HG02852 (cell line): ENCODE results near the gene TSPEAR.
"Not testable (repeated sequence)": the region's sequence is repeated elsewhere in the genome, so short reads cannot be mapped to it uniquely, and the experiment has no call there.

Experiments used
- ATAC-seq: cut with Tn5 transposase; IDR thresholded peaks from one replicate; pipeline ENCODE4 v1.9.1; 2021; ENCODE audit warnings: mild to moderate bottlenecking, moderate library complexity; ENCODE audit not compliant: unreplicated experiment

The TSPEAR gene

DNA sequence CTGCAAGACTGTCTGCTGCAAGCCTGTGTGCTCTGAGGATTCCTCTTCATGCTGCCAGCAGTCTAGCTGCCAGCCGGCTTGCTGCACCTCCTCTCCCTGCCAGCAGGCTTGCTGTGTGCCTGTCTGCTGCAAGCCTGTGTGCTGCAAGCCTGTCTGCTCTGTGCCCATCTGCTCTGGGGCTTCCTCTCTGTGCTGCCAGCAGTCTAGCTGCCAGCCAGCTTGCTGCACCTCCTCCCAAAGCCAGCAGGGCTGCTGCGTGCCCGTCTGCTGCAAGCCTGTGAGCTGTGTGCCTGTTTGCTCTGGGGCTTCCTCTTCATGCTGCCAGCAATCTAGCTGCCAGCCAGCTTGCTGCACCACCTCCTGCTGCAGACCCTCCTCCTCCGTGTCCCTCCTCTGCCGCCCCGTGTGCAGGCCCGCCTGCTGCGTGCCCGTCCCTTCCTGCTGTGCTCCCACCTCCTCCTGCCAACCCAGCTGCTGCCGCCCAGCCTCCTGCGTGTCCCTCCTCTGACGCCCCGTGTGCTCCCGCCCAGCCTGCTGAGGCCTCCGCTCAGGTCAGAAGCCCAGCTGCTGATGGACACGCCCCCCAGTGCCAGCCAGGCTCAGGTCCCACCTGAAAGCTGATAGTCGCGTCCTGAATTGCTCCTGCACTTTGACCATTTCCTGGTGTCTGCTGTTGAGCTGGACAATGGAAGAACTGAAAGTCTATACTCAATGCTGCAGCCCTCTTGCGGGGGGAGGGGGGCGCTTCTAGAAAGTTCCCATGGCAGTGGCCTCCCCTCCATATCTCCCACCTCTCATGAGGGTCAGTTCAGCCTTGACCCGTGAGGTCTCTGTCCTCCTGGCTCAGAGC lies 136.7 kb downstream of the TSPEAR start:
- ATAC-seq, result no peak

DNA sequence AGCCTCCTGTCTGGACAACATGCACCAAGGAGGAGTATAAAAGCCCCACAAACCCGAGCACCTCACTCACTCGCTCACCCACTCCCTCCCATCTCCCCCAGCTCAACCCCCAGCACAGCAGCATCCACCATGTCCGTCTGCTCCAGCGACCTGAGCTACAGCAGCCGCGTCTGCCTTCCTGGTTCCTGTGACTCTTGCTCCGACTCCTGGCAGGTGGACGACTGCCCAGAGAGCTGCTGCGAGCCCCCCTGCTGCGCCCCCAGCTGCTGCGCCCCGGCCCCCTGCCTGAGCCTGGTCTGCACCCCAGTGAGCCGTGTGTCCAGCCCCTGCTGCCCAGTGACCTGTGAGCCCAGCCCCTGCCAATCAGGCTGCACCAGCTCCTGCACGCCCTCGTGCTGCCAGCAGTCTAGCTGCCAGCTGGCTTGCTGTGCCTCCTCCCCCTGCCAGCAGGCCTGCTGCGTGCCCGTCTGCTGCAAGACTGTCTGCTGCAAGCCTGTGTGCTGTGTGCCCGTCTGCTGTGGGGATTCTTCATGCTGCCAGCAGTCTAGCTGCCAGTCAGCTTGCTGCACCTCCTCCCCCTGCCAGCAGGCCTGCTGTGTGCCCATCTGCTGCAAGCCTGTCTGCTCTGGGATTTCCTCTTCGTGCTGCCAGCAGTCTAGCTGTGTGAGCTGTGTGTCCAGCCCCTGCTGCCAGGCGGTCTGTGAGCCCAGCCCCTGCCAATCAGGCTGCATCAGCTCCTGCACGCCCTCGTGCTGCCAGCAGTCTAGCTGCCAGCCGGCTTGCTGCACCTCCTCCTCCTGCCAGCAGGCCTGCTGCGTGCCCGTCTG lies 137.5 kb downstream of the TSPEAR start, which contains the start of gene KRTAP10-4:
KRTAP10-4 (plus strand) TSS at position 100 of the 827 bp plus-strand sequence; CDS start at position 130, 30 bp downstream.
- not testable (repeated sequence) for ATAC-seq

DNA sequence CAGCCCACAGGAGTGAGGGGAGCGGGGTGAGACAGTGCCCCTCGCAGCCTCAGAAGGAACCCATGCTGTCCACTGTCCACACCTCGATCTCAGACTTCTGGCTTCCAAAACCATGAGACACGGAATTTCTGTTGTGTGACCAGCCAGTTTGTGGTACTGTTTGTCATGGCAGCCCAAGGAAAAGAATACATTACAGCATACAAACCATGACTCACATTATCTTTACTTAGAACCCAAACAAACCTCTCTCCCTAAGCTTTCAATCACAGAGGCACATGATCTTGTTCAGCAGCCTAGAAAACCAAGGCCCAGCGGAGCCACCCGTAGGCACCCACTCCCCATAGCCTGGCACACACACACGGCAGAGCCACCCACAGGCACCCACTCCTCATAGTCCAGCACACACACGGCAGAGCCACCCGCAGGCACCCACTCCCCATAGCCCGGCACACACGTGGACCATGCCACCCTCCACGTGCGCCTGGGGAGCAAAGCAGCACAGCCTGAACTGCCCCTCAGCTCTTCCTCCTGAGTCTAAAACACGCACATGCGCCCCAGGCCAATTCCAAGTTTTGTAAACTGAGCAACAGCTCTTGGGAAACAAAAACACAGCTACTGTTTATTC lies 138.3 kb downstream of the TSPEAR start:
- ATAC-seq, result no peak

DNA sequence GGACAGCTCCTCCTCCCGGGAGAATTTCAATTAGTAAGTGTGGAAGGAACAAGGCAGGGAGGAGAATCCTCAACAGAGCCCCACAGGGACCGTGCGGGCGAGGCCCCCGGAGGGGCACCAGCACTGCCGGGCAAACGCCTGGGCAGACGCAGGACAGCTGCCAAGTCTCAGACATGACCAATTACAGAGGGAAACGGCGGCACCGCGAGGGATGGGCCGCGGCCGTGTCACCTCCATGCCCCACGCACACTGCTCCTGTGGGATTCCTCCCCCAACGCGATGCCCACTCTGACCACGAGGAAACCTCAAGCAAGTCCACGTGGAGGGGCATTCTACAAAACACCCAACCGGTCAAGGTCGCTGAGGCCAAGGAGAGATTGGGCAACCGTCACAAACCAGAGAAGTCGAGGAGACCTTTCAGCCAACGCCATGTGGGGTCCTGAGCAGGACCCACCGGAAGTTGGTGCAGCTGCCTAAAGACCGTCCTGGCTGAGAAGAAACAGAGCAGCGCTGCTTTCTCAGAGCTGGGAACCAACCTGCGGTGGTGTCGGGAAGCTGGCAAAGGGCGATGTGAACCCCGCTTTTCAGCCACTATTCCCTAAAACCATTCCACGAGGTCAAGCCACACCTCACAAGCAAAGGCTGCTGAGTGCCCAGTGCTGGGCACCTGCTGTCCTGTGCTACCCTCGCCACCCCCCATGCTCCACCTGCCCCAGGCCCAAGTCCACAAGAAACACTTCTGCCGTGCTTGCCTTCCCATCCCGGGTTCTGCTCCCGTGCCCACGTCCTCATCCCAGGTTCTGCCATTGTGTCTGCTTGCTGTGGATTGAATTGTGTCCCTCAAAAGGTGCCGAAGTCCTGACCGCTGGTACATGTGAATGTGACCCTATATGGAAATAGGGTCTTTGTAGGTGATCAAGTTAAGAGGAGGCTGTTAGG lies 139.3 kb downstream of the TSPEAR start:
- no peak for ATAC-seq

DNA sequence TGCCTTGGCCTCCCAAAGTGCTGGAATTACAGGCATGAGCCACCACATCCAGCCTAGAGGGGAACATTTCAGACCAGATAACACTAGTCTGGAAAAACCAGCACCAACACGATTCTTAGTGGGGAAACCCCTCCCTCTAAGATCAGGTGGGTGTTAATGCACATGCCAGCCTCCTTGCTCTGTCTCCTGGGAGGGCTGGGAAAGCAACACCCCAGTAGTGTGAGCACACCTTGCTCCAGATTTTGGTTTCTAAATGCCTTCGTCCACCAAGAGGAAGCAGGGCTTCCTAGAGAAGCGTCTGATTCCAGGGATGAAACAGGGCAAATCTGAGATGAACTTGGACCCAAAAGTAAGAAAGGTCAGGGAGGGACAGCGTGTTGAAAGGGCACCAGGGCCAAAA lies 140.1 kb downstream of the TSPEAR start:
- ATAC-seq, result no peak

DNA sequence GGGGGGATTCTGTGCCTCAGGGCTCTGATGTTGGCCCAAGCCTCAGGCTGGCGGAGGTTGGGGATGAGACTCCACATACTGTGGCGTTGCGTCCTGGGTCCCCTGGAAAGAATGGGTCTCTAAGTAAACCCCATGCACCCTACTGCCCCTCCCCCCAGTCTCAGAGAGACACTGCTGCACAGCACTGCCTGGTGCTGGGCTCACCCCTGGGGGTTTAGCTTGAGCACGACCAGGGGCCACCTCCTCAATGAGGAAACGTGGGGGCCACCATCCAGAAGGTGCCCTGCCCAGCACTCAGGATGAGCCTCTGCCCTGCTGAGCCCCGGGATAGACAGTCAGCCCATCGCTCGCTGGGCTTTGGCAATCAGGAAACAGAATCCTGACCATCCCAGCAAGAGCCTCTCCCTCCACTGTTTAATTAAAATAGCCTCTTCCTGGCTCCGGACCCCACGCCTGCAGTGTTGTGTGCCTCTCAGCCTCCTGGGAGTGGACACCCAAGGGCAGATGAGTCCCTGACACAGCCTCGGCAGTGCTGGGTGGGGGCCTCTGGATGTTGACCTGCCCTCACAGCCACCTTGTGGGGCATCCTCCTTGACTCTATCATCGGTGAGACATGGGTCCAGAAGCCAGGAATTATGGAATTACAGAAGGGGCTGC lies 141.4 kb downstream of the TSPEAR start:
- ATAC-seq, result no peak

DNA sequence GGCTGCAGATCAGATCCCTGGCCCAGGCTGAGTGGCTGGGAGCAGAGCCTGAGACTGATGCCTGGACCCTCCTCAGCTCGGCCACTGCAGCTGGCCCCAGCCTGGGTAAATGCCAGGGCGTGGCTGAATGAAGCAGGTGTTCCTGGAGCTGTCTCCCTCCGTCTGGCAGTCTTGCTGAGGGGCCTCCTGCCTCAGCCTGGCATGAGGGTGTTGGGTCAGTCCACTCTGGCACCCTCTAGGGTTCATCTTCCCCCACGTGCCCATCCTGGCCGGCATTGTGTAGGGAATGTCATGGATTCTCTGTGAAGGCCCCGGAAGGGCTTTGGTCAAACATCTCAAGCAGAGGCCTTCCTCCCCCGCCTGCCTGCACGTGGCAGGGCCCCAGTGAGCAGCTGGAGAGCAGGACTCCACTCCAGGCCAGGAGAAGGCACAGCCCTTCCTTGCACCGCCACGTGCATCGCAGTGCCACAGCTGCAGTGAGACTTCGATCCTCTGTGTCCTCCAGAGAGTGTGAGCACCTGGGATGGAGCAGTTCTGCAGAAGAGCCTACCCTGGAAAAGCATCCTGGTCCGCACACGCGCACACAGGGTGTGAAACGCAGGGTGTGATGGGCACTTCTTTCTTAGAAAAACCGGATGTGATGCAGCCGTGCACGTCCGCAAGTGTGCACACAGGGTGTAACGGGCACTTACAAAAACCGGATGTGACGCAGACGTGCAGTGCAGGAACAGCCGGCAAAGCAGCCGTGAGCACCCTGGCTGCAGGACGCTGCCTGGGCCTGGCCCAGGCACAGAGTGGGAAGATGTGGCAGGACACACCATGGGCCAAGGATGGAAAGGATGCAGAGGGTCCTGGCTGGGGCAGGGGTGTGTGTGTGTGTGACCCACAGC lies 142.5 kb downstream of the TSPEAR start:
- ATAC-seq, result no peak

DNA sequence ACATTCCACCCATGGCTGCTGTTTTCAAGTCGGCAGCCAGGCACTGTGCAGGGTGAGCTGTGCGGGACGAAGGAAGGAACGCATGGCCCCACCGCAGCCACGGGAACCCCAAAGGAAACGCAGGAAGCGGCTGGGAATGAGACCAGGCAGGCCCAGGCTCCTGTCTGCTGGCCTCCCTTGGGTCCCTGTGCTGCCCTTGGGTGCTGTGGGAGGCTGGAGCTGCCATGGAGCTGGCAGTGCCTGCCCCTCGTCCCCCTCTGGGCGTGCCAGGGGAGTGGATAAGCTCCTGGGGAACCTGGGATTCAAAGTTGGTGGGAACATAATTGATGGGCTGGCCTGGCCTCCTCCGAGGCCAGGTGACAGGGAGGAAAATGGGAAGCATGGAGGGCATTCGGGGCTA lies 143.1 kb downstream of the TSPEAR start:
- ATAC-seq, result no peak

DNA sequence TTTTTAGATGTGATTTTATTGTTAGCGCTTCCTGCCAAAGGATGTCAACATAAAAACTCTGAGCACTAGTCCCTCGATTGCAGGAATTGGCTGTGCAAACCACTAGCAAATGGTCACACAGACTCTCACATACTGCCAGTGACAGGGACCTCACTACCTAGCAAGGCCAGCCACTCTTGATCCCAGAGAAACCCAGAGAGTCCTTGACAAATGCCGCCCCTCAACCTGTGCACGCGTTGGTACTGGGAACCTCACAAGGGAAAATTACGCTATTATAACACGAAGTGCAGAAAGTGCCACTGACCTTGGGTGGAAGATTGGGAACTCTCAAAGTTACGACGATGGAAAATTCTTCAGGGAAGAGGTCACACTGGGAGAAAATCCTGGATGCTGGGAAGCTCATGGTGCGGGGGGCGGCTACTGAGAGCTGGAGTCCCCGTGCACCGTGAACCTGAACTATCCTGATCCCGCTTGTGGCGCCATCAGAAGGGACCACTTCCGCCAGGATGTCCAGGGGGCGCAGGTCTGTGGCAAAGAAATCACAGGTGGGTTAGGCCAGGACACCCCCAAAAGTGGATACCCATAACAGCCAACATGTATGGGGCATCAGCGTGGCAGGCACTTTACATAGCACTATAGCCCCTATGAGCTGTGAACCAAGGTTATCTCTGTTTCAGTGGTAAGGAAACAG lies 143.7 kb downstream of the TSPEAR start:
- ATAC-seq, result no peak

DNA sequence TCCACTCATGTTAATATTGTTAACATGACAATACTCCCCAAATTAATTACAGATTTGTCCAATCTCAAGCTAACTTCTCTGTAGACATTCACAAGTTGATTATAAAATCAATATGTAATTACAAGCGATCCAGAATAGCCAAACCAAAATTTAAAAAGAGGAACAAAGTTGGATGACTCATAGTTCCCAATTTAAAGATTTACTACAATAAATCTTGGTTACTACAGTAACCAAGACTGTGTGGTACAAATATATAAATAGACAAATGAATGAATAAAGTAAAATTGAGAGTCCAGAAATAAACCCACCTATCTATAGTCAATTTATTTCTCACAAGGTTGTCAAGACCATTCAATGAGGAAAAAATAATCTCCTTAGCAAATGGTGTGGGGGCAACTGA lies 145.0 kb downstream of the TSPEAR start:
- no peak for ATAC-seq

DNA sequence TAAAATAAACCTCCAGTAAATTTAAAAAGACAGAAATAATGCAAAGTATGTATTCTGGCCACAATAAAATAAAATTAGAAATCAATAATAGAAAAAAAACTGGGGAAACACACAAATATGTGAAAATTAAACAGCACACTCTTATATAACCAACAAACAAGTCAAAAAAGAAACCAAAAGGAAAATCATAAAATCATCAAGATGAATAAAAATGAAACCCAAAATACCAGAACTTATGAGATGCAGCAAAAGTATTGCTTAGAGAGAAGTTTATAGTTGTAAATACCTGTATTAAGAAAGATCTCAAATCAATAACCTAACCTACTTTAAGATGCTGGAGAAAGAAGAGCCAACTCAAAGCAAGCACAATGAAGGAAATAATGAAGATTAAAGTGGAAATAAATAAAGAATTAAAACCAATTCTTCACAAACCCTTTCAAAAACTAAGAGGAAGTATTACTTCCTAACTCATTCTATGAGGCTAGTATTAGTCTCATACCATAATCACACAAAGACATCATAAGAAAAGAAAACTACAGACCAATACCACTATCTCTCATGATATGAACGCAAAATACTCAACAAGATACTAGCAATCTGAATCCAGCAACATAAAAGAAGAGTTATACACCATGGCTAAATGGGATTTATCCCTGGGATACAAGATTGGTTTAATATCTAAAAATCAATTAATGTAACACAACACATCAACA lies 146.3 kb downstream of the TSPEAR start:
- ATAC-seq, result no peak

DNA sequence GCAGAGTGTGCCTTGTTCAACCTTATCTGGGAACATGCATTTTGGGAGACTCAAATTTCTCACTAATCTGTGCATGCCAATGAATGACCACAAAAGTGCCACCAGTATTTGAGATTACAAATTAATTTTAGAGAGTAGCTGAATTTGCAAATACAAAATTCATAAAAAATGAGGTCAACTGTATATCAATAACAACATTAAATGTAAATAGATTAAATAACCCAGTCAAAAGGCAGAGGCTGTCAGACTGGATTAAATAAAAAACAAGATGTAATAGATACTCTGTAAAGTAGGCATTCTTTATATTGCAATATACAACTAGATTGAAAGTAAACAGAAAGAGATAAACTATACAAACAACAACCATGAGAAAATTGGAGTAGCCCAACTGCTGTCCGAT lies 147.3 kb downstream of the TSPEAR start:
- no peak for ATAC-seq

DNA sequence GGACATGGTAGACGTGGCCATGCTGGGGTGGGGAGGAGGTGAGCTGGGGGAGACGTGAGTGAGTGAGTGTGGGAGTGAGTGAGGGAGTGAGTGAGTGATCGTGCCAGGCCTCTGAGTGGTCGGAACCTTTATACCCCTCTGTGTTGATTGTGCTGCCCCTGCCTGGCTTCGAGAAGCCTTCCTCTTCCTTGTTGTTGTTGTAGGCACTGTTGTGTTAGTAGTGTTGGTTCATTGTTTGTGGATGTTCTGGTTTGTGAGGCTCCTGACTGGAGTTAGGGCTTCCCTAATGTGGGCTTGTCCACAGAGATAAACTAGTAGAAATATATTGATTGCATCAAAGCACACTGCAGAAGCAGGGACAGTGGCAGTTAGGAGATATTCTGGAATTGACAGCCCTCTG lies 152.7 kb downstream of the TSPEAR start, which contains the start of gene KRTAP10-3:
KRTAP10-3 (minus strand) TSS at position 101 of the 400 bp plus-strand sequence; CDS start at position 21, 80 bp downstream.
- no peak for ATAC-seq

DNA sequence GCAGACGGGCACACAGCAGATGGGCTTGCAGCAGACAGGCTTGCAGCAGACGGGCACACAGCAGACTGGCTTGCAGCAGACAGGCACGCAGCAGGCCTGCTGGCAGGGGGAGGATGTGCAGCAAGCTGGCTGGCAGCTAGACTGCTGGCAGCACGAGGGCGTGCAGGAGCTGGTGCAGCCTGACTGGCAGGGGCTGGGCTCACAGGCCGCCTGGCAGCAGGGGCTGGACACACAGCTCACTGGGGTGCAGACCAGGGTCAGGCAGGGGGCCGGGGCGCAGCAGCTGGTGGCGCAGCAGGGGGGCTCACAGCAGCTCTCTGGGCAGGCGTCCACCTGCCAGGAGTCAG lies 153.1 kb downstream of the TSPEAR start:
- ATAC-seq, result not testable (repeated sequence)

DNA sequence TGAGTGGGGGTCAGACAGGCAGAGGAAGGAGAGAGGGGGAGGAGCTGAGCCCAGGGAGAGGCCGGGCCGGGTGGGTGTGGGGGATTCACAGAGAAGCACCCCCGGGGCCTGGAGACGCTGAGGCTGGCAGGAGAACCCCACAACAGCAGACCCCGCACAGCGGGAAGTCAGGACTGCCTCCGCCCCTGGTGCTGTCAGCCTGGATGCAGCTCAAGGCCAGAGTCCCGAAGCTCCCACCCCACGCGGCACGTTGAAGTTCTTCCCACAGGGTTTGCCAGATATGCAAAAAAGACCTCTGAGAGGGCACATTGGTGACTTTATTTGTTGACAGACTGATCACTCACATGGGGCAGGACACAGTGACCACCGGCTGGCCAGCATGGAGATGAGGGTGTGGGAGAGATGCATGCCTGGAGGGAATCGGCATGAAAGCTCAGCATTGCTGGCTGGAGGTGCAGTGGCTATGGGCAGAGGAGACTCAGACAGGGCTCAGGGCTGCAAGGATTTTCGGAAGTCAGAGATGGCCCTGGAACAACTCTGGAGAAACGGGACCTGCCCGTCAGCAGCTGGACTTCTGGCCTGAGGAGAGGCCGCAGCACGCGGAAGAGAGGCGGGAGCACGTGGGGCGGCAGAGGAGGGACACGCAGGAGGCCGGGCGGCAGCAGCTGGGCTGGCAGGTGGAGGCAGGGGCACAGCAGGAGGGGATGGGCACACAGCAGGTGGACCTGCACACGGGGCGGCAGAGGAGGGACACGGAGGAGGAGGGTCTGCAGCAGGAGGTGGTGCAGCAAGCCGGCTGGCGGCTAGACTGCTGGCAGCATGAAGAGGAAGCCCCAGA lies 153.7 kb downstream of the TSPEAR start:
- ATAC-seq, result no peak

DNA sequence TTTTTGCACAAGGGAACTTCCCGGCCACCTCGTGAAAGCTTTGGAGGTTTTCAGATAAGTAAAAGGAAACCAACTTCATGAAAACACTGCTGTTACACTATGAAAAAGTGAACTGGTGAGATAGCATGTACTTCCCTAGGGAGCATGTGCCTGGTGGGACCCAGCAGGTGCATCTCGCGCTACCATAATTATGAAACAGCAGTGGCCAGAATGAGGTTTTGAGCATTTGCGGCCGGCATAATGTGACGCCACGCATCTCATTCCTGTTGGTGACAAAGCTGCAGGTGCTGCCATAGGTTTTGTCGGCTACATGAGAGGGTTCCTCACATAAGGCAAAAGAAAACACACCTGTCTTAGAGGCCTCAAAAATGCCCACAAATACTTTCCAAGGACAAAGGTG lies 154.5 kb downstream of the TSPEAR start:
- ATAC-seq, result no peak
